HepG2 (cell line): ENCODE measurements around the gene ESYT1. TPM values are rescaled to one million over a fixed set of nuclear protein-coding genes. Genes with fewer than 3 reads are reported as not detected.

Source experiments
- FLYWCH1 ChIP-seq: sonication (generic); formaldehyde crosslinking; IDR thresholded peaks from 2 replicates; pipeline ENCODE4 v1.8.1; 2023; ENCODE audit warnings: mild to moderate bottlenecking, missing genetic modification reagents
- FOXK1 ChIP-seq: sonication (generic); formaldehyde crosslinking; IDR thresholded peaks from 2 replicates; pipeline ENCODE4 v1.4.0; 2020; ENCODE audit warnings: low read depth, missing genetic modification reagents, borderline replicate concordance
- KMT2A ChIP-seq: sonication (generic); formaldehyde crosslinking; IDR thresholded peaks from 2 replicates; pipeline ENCODE4 v1.4.0; 2020; ENCODE audit warnings: missing genetic modification reagents
- MZF1 ChIP-seq: sonication (generic); formaldehyde crosslinking; IDR thresholded peaks from 2 replicates; pipeline ENCODE4 v1.8.1; 2023; ENCODE audit warnings: mild to moderate bottlenecking, missing genetic modification reagents, borderline replicate concordance
- NFATC3 ChIP-seq: sonication (generic); formaldehyde crosslinking; IDR thresholded peaks from 2 replicates; pipeline ENCODE4 v1.5.1; 2020; ENCODE audit warnings: mild to moderate bottlenecking, missing genetic modification reagents
- ONECUT2 ChIP-seq: sonication (generic); formaldehyde crosslinking; IDR thresholded peaks from 2 replicates; pipeline ENCODE4 v1.4.0; 2020; ENCODE audit warnings: missing genetic modification reagents
- POLR2G ChIP-seq: fragments of 200-400 bp; formaldehyde crosslinking; IDR thresholded peaks from 2 replicates; pipeline ENCODE4 v1.6.1; 2018; ENCODE audit warnings: mild to moderate bottlenecking, low read depth, low read length, moderate library complexity
- RCOR2 ChIP-seq: IDR thresholded peaks from 2 replicates; pipeline ENCODE4 v1.6.1; 2016; ENCODE audit warnings: missing biosample characterization, missing genetic modification reagents
- RORA ChIP-seq: sonication (generic); formaldehyde crosslinking; IDR thresholded peaks from 2 replicates; pipeline ENCODE4 v1.5.0; 2020; ENCODE audit warnings: mild to moderate bottlenecking, missing genetic modification reagents, moderate library complexity
- TAF15 ChIP-seq: fragments of 200-400 bp; formaldehyde crosslinking; IDR thresholded peaks from one replicate; pipeline ENCODE4 v1.6.1; 2018; ENCODE audit warnings: mild to moderate bottlenecking, low read depth, low read length; ENCODE audit not compliant: poor library complexity, severe bottlenecking
- TBL1XR1 ChIP-seq: fragments of 150-350 bp; IDR thresholded peaks from 2 replicates; pipeline ENCODE4 v1.6.1; 2014; ENCODE audit warnings: borderline replicate concordance, low read length; ENCODE audit not compliant: partially characterized antibody
- TBX2 ChIP-seq: sonication (generic); formaldehyde crosslinking; IDR thresholded peaks from 2 replicates; pipeline ENCODE4 v1.5.0; 2020; ENCODE audit warnings: missing genetic modification reagents, mild to moderate bottlenecking, borderline replicate concordance
- TEAD3 ChIP-seq: optimal IDR thresholded peaks from 2 replicates; pipeline ENCODE3; 2016; ENCODE audit warnings: borderline replicate concordance
- TGIF2 ChIP-seq: IDR thresholded peaks from 2 replicates; pipeline ENCODE4 v1.6.1; 2016; ENCODE audit warnings: control low read depth, missing compliant biosample characterization
- TP53 ChIP-seq: sonication (generic); formaldehyde crosslinking; conservative IDR thresholded peaks from 2 replicates; pipeline ENCODE4 v1.4.0; 2020; ENCODE audit warnings: missing genetic modification reagents
- TSC22D2 ChIP-seq: sonication (generic); formaldehyde crosslinking; IDR thresholded peaks from 2 replicates; pipeline ENCODE4 v1.5.1; 2020; ENCODE audit warnings: missing genetic modification reagents, mild to moderate bottlenecking, borderline replicate concordance
- YEATS2 ChIP-seq: sonication (generic); formaldehyde crosslinking; IDR thresholded peaks from 2 replicates; pipeline ENCODE4 v1.4.0; 2020; ENCODE audit warnings: missing genetic modification reagents, borderline replicate concordance
- ZBTB4 ChIP-seq: sonication (generic); formaldehyde crosslinking; IDR thresholded peaks from 2 replicates; pipeline ENCODE4 v1.4.0; 2020; ENCODE audit warnings: missing genetic modification reagents, mild to moderate bottlenecking, borderline replicate concordance
- ZFP41 ChIP-seq: sonication (generic); formaldehyde crosslinking; IDR thresholded peaks from 2 replicates; pipeline ENCODE4 v1.4.0; 2020; ENCODE audit warnings: mild to moderate bottlenecking, missing genetic modification reagents, borderline replicate concordance
- ZFY ChIP-seq: sonication (generic); formaldehyde crosslinking; IDR thresholded peaks from 2 replicates; pipeline ENCODE4 v1.4.0; 2020; ENCODE audit warnings: missing genetic modification reagents
- ZNF564 ChIP-seq: sonication (generic); formaldehyde crosslinking; IDR thresholded peaks from 2 replicates; pipeline ENCODE4 v1.8.1; 2023; ENCODE audit warnings: mild to moderate bottlenecking, missing genetic modification reagents
- ZNF589 ChIP-seq: sonication (generic); formaldehyde crosslinking; conservative IDR thresholded peaks from 2 replicates; pipeline ENCODE4 v1.8.0; 2022; ENCODE audit warnings: mild to moderate bottlenecking, moderate library complexity, missing genetic modification reagents
- ZNF639 ChIP-seq: conservative IDR thresholded peaks from 2 replicates; pipeline ENCODE4 v1.6.1; 2018; ENCODE audit warnings: missing genetic modification reagents
- ZNF839 ChIP-seq: sonication (generic); formaldehyde crosslinking; IDR thresholded peaks from 2 replicates; pipeline ENCODE4 v1.4.0; 2020; ENCODE audit warnings: missing genetic modification reagents, mild to moderate bottlenecking, borderline replicate concordance
- ZSCAN12 ChIP-seq: sonication (generic); formaldehyde crosslinking; IDR thresholded peaks from 2 replicates; pipeline ENCODE4 v1.9.0; 2021; ENCODE audit warnings: mild to moderate bottlenecking, missing genetic modification reagents
- polyA plus RNA-seq, 8 experiments: library from polyadenylated mRNA; depleted of rRNA in 3 of 8; stranded (reverse) in 7 of 8; unstranded in 1 of 8; fragments of >200 nt; fragmentation: Illumina TruSeq in 4 of 8; extraction: Trizol in 4 of 8; gene quantifications; 2 replicates each; pipeline versions ENCODE4 v1.2.1 to v1.2.3, GENCODE V29; 2011 to 2016; ENCODE audit warnings: low read depth in 4 of 8, missing spikeins in 1 of 8, mixed read lengths in 1 of 8; ENCODE audit not compliant: insufficient read depth in 1 of 8
- total RNA-seq, 5 experiments: library from RNA; depleted of rRNA; stranded (reverse); fragments of >200 nt; fragmentation: Illumina TruSeq; extraction: Trizol; gene quantifications; 2 replicates each; pipeline ENCODE4 v1.2.3, GENCODE V29; 2016; ENCODE audit warnings: low read depth in 1 of 5
- TF ChIP-seq, protein P1 (sequence below): sonication (generic); formaldehyde crosslinking; IDR thresholded peaks from 2 replicates; pipeline ENCODE4 v1.4.0; 2020; ENCODE audit warnings: missing genetic modification reagents

Gene ESYT1
- total and polyA plus RNA-seq, 2 of the 13 experiments (the other 11 are each of a cell fraction or from before 2014, with no cell fraction given): 66.9 to 71.0 TPM

- TF ChIP-seq ZBTB4 (CRISPR knock-in tag): peak; percentile 58; the same call in 1 of the 2 replicates
- TF ChIP-seq YEATS2 (CRISPR knock-in tag): peak; percentile 79; the same call in 1 of the 2 replicates
- TF ChIP-seq TGIF2 (CRISPR knock-in tag): no peak
- TF ChIP-seq ONECUT2 (CRISPR knock-in tag): no peak
- 0 out of 2 replicates have a peak, but pooled peaks have one; percentile 51 for TF ChIP-seq ZFP41 (CRISPR knock-in tag)
- peak; percentile 81 for TF ChIP-seq TEAD3 (CRISPR knock-in tag)
- TF ChIP-seq TP53 (CRISPR knock-in tag): 0 out of 2 replicates have a peak, but pooled peaks have one; percentile 53
- TF ChIP-seq, protein P1, sequence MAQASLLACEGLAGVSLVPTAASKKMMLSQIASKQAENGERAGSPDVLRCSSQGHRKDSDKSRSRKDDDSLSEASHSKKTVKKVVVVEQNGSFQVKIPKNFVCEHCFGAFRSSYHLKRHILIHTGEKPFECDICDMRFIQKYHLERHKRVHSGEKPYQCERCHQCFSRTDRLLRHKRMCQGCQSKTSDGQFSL: no peak
- no peak for TF ChIP-seq ZNF564 (CRISPR knock-in tag)
- TF ChIP-seq KMT2A: no peak; the same call in 1 of the 2 replicates
- no peak for TF ChIP-seq TSC22D2 (CRISPR knock-in tag)
- TF ChIP-seq FOXK1 (CRISPR knock-in tag): peak; percentile 42; the same call in 1 of the 2 replicates
- TF ChIP-seq TAF15: no peak
- no peak for TF ChIP-seq TBX2 (CRISPR knock-in tag)
- TF ChIP-seq MZF1: 0 out of 2 replicates have a peak, but pooled peaks have one; percentile 60
- peak; percentile 48; the same call in 1 of the 2 replicates for TF ChIP-seq NFATC3
- TF ChIP-seq RORA (CRISPR knock-in tag): no peak
- TF ChIP-seq ZFY (CRISPR knock-in tag): peak; percentile 72
- TF ChIP-seq ZNF589 (CRISPR knock-in tag): 0 out of 2 replicates have a peak, but pooled peaks have one; percentile 56
- TF ChIP-seq ZNF839 (CRISPR knock-in tag): 0 out of 2 replicates have a peak, but pooled peaks have one; percentile 41
- no peak for TF ChIP-seq FLYWCH1
- no peak for TF ChIP-seq ZSCAN12 (CRISPR knock-in tag)
- TF ChIP-seq TBL1XR1: no peak
- 0 out of 2 replicates have a peak, but pooled peaks have one; percentile 18 for TF ChIP-seq ZNF639 (CRISPR knock-in tag)
- no peak for TF ChIP-seq RCOR2 (CRISPR knock-in tag)
- peak; percentile 58 for TF ChIP-seq POLR2G
Measured at GRCh38 chr12:56189918-56190694, 62.0 kb downstream of the ESYT1 start (continued).
